Adrenal gland (tissue), 5 donors: ENCODE results near the gene KIF5B.

Source experiments
- POLR2A ChIP-seq, 2 donors: fragments of 450-650 bp; IDR thresholded peaks; one replicate each; pipeline ENCODE4 v1.6.1; 2017; ENCODE audit warnings: antibody characterized with exemption in 2 of 2, mild to moderate bottlenecking in 2 of 2, moderate library complexity in 1 of 2
- TF ChIP-seq, protein P1 (sequence below), 6 experiments: fragments of 450-650 bp in 4 of 6; fragments of 200-600 bp in 2 of 6; sonication (generic) in 1 of 6; IDR thresholded peaks; 1 replicate in 5 of 6; 2 replicates in 1 of 6; pipeline versions ENCODE4 v1.5.1 to v1.8.0; 2016 to 2021; ENCODE audit warnings: antibody characterized with exemption in 6 of 6, mild to moderate bottlenecking in 2 of 6, moderate library complexity in 1 of 6
- donor health status: DM: no; HTN: no; CAD: no.

DNA sequence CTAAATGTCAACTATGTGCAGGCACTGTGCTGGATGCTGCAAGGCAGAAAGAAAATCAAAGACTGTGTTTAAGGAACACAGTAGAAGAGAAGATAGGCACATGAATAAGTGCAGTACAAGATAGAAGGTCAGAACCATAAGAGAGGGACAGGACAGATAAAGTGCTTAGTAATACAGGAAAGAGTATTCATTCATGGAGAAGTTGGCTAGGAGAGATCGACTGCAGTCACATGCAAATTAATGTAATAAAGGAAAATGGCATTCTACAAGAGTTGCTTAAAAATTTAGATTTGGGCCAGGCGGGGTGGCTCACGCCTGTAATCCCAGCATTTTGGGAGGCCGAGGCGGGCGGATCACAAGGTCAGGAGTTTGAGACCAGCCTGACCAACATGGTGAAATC lies 24.8 kb downstream of the KIF5B start:
- no peak for TF ChIP-seq POLR2A (IDR thresholded peaks at IDR 0.05)
- TF ChIP-seq, protein P1, sequence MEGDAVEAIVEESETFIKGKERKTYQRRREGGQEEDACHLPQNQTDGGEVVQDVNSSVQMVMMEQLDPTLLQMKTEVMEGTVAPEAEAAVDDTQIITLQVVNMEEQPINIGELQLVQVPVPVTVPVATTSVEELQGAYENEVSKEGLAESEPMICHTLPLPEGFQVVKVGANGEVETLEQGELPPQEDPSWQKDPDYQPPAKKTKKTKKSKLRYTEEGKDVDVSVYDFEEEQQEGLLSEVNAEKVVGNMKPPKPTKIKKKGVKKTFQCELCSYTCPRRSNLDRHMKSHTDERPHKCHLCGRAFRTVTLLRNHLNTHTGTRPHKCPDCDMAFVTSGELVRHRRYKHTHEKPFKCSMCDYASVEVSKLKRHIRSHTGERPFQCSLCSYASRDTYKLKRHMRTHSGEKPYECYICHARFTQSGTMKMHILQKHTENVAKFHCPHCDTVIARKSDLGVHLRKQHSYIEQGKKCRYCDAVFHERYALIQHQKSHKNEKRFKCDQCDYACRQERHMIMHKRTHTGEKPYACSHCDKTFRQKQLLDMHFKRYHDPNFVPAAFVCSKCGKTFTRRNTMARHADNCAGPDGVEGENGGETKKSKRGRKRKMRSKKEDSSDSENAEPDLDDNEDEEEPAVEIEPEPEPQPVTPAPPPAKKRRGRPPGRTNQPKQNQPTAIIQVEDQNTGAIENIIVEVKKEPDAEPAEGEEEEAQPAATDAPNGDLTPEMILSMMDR (IDR thresholded peaks at IDR 0.05), result no peak
